CD4-positive, alpha-beta T cell treated with Interleukin-1 beta for 1 hour (primary cell): ENCODE measurements around the gene ANKRD27.
"Not testable (repeated sequence)": the region's sequence is repeated elsewhere in the genome, so short reads cannot be mapped to it uniquely, and the experiment has no call there.

ENCODE experiments used
- DNase-seq, 2 donors: peaks; one replicate each; pipeline ENCODE4 v3.0.0-alpha.2; 2020 to 2022

The ANKRD27 gene

GRCh38 chr19:32688311-32688710 is 13.3 kb upstream of the ANKRD27 start:
- DNase-seq: no peak

GRCh38 chr19:32687681-32688080 is 12.7 kb upstream of the ANKRD27 start:
- DNase-seq: no peak

GRCh38 chr19:32686847-32687475 is 12.0 kb upstream of the ANKRD27 start:
- no peak for DNase-seq

GRCh38 chr19:32682317-32682716 is 7.3 kb upstream of the ANKRD27 start:
- DNase-seq: no peak

GRCh38 chr19:32680986-32681385 is 6.0 kb upstream of the ANKRD27 start:
- DNase-seq: no peak

- DNase-seq: no peak
These were observed 2.7 kb upstream of the ANKRD27 start for GRCh38 chr19:32677657-32678056.

- DNase-seq: no peak
These were observed 1.9 kb upstream of the ANKRD27 start for GRCh38 chr19:32676895-32677359.

GRCh38 chr19:32676186-32676894 is 1.4 kb upstream of the ANKRD27 start:
- peak in 1 of 2 donors; percentile 26 for DNase-seq

GRCh38 chr19:32675720-32676185 is 773 bp upstream of the ANKRD27 start, which contains the start of gene RGS9BP:
Gene RGS9BP, plus strand, starts transcription at chr19:32675848. Its CDS starts 416 bp downstream, at chr19:32676264.
- peak; percentile 71 to 75 for DNase-seq

GRCh38 chr19:32674153-32674930 is 638 bp downstream of the ANKRD27 start:
- peak in 1 of 2 donors; percentile 36 for DNase-seq

- DNase-seq: no peak
These were observed 1.4 kb downstream of the ANKRD27 start for GRCh38 chr19:32673573-32673972.

- no peak for DNase-seq
These were observed 2.1 kb downstream of the ANKRD27 start for GRCh38 chr19:32672841-32673240.

GRCh38 chr19:32671883-32672593 is 2.9 kb downstream of the ANKRD27 start:
- DNase-seq: no peak

GRCh38 chr19:32669310-32669709 is 5.7 kb downstream of the ANKRD27 start:
- no peak for DNase-seq

GRCh38 chr19:32666084-32666483 is 8.9 kb downstream of the ANKRD27 start:
- DNase-seq: no peak

- peak in 1 of 2 donors; percentile 26 for DNase-seq
These were observed 12.8 kb downstream of the ANKRD27 start for GRCh38 chr19:32662186-32662585.

- no peak for DNase-seq
These were observed 13.7 kb downstream of the ANKRD27 start for GRCh38 chr19:32661318-32661717.

GRCh38 chr19:32658527-32658926 is 16.5 kb downstream of the ANKRD27 start:
- DNase-seq: no peak

- DNase-seq: no peak
These were observed 16.9 kb downstream of the ANKRD27 start for GRCh38 chr19:32658075-32658474.

GRCh38 chr19:32656379-32656778 is 18.6 kb downstream of the ANKRD27 start:
- not testable (repeated sequence) for DNase-seq

- DNase-seq: no peak
These were observed 21.4 kb downstream of the ANKRD27 start for GRCh38 chr19:32653599-32653915.

GRCh38 chr19:32652894-32653598 is 21.9 kb downstream of the ANKRD27 start:
- DNase-seq: no peak
